HG03342 (cell line): ENCODE results near the gene INAVA.
"Not testable (repeated sequence)": the region's sequence is repeated elsewhere in the genome, so short reads cannot be mapped to it uniquely, and the experiment has no call there.

Source experiments
- ATAC-seq: cut with Tn5 transposase; IDR thresholded peaks from one replicate; pipeline ENCODE4 v1.9.1; 2021; ENCODE audit warnings: mild to moderate bottlenecking, moderate library complexity; ENCODE audit not compliant: unreplicated experiment

INAVA gene

DNA sequence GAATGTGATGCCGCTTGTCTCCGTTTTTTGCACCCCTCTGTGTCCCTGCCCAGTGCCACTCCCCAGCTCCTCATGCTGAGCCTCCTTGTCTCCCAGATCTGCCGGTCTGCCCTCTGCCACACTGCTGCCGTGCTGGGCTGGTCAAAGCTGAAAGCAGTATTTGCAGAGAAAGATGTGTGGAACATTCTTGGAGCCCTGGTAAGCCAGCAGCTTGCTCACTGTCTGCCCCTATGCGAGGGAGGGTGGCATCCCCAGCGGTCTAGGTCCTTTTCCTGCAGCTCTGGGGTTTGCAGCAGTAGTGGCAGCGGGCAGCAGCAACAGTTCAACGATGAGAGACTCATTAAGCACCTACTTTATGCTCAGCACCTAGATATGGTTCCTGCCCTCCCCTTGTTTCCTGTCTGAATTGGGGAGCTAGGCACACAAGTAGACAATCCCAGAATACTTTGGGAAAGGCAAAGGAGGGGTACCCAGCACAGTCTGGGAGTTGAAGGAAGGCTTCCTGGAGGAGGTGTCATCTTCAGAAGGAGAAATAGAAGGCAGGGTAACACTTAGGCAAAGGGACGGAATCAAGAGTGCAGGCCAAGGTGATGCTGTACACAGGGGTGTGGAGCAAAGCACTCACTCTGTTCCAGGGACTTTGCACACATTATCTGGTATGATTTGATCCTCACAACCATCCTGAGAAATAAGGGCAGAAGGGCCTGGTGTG, 65.7 kb downstream of the INAVA start:
- ATAC-seq: peak; percentile 16

DNA sequence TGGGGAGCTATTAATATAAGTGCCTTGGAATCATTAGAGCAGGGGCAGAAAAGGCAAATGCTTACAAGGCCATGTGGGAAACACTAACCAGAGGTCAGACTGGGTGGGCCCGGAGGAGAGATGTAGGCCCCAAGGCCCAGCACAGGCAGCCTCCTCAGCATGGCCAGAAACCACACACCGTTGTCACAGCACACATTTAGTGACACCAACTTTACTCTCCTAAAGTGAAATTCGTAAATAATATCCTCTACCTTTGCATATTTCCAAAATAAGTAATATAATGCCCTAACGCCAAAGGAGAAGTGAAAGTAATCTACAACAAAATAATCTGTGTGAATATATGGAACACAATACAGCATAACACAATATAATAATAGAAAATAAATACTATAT, 66.2 kb downstream of the INAVA start:
- peak; percentile 58 for ATAC-seq

DNA sequence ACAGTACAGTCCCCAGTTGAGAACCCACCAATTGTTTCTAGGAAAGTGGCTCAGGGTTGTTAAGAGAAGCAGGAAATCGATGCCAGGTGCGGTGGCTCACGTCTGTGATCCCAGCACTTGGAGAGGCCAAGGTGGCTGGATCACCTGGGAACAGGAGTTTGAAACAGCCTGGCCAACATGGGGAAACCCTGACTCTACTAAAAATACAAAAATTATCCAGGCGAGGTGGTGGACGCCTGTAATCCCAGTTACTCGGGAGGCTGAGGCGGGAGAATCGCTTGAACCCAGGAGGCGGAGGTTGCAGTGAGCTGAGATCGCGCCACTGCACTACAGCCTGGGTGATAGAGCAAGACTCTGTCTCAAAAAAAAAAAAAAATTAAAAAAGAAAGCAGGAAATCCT, 67.5 kb downstream of the INAVA start:
- not testable (repeated sequence) for ATAC-seq

- ATAC-seq: no peak
Observed at GRCh38 chr1:200962631-200963030, 67.9 kb downstream of the INAVA start.

GRCh38 chr1:200963076-200963475, 68.4 kb downstream of the INAVA start:
- no peak for ATAC-seq

DNA sequence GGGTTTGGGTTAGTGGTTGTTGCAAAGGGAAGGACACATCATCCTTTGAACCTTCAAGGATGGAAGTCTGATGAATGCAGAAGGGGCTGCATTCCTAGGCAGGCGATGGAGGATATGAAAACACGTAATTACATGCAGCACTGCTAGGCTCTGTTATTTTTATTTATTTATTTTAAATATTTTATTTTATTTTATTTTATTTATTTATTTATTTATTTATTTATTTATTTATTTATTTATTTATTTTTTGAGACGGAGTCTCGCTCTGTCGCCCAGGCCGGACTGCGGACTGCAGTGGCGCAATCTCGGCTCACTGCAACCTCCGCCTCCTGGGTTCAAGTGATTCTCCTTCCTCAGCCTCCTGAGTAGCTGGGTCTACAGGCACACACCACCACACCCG, 69.2 kb downstream of the INAVA start:
- ATAC-seq: not testable (repeated sequence)
